IPS-18c (cell line): Measurements from ENCODE around the gene SYNPO.

Experiments
- H3K4me3 ChIP-seq: 2 replicates; pipeline ENCODE4 v1.7.0; 2013; ENCODE audit warnings: low read depth, mild to moderate bottlenecking, low read length, moderate library complexity; ENCODE audit not compliant: insufficient read depth
- H3K9me3 ChIP-seq: one replicate; pipeline ENCODE4 v1.6.1; 2013; ENCODE audit warnings: mild to moderate bottlenecking, low read length, moderate library complexity; ENCODE audit not compliant: control insufficient read depth, insufficient read depth

The SYNPO gene

DNA sequence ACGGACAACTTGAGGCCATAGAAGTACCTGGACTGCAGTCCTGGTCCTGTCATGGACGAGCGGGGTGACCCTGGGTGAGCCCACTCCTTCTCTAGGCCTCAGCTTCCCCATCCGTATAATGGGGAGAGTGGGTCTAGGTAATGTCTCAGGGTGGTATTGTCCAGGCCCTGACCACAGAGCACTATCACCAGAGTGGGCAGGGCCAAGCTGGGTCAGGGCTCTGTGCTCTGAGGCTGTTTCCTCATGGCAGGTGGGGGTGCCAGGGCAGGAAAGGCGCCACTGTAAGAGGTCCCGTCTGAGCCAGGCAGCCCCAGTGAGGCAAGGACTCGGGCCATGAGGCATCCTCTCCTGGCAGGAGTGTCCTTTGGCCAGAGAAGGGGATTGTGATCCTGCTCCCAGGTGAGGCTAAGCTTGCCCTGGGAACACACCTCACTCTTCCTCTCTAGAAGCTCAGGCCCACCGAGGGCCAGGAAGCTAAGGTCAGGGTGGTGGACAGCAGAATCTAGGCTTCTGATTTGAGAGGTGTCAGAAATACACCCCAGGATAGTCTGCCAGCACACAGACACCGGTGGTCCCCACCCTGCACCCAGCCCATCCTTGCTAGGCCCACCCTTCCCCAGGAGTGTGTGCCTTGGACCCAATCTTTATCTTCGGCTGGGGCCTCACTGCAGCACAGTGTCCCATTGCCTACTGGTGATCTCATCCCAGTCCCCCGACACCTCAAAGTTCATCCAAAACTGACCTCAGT is 19.1 kb downstream of the SYNPO start:
- H3K9me3 ChIP-seq: no peaks in the 10 kb centered on the region
- no peak overlapping the region for H3K4me3 ChIP-seq

DNA sequence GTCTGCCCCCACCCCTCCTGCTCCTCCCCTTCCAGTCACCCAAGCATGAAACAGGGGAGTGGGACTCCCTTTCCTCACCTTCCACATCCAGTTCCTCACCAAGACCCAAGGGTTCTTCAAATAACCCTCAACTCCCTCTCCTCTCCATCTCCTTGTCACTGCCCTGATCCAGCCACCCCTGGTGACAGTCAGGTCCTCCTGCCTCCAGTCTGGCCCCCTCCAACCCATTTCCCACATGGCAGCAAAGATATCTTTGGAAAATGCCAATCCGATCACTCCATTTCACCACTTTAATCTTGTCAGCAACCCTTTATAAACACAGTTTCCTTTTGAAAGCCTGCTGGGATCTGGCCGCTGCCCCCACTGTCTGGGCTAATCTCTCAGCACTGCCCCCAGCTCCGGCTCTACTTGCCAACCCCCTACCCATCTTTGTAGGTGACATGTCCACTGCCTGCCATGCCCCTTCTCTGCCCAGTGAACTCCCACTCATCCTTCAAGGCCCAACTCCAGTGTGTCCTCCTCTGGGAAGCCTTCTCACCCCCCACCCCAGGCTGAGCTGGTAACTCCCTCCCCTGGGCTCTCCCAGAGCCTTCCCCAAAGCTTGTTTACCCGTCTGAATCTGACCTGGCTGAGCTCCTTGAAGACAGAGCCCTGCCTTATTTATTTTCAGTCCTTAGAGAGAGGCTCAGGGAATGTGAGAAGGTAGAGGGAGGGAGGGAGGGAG is 19.8 kb downstream of the SYNPO start:
- no peaks in the 10 kb centered on the region for H3K9me3 ChIP-seq
- H3K4me3 ChIP-seq: no peak overlapping the region; the same call in 1 of the 2 replicates

- Histone ChIP-seq H3K9me3 (no peaks in the 10 kb centered on the region), H3K4me3 (no peak within 1 kb of the TSS; the same call in 1 of the 2 replicates)
Measured at GRCh38 chr5:150661086-150661485, 20.6 kb downstream of the SYNPO start, which contains the start of gene MYOZ3. Gene MYOZ3 (plus strand): TSS chr5:150661251. CDS start chr5:150662942, 1,691 bp downstream.

- no peaks in the 10 kb centered on the region for H3K9me3 ChIP-seq
- no peak overlapping the region for H3K4me3 ChIP-seq
Measured at GRCh38 chr5:150661821-150662596, 21.5 kb downstream of the SYNPO start.

DNA sequence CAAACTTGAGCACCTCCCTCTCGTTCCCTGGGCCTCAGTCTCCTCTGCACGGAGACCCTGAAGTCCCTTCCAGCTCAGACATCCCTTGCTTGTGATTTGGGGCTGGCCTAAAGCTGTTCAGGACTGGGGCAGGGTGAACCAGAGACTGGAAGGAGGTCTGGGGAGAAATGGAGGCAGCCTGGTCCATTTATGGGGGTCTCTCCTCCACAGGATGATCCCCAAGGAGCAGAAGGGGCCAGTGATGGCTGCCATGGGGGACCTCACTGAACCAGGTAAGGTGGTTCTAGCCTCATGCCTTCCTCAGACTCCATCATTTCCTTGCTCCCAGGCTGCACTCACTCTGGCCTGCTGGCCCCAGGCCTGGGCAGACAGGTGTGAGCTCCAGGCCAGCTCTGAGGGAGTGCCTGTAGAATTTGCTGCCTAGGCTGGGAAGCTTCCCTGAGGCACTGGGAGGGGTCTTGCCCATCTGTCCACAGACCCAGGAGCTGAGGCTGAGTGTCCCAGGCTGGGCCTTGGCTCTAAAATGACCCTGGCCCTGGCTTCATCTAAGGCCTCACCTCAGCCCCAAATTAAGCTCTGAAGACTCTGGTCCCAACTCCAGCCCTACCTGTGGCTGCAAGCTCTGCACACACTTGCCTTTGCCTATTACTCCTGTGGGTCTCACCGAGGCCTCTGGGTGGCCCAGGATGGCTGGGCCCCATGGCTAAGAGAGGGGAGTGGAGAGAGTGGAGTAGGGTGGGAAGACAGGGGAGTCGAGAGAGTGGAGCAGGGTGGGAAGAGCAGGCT is 22.5 kb downstream of the SYNPO start:
- H3K4me3 ChIP-seq: no peak overlapping the region
- H3K9me3 ChIP-seq: no peaks in the 10 kb centered on the region

- H3K4me3 ChIP-seq: no peak overlapping the region
- H3K9me3 ChIP-seq: no peaks in the 10 kb centered on the region
Measured at GRCh38 chr5:150663936-150664335, 23.5 kb downstream of the SYNPO start.

- Histone ChIP-seq H3K4me3 (no peak overlapping the region), H3K9me3 (no peaks in the 10 kb centered on the region)
Measured at GRCh38 chr5:150665044-150665443, 24.6 kb downstream of the SYNPO start.

DNA sequence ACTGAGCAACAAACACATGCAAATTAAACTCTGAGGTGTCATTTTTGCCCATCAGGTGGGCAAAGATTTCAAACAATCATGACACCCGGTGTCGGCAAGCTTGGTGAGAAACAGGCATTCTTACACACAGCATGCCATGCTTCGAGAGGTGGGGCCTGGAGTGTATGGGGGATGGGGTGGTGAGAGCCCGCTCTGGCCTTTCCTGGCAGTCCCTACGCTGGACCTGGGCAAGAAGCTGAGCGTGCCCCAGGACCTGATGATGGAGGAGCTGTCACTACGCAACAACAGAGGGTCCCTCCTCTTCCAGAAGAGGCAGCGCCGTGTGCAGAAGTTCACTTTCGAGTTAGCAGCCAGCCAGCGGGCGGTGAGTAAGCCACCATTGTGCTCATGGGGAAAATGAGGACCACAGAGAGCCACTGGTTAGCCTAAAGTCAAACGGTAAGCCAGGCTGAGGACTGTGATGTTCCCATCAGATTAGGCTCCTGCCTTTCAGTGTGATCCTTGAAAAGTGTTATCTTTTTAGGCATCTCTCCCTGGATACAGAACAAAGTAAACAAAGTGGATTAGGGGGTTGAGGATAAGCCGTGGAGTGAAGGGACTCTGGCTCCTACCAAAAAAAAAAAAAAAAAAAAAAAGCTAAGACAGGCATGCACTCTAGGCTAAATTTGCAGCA is 30.0 kb downstream of the SYNPO start:
- H3K9me3 ChIP-seq: no peaks in the 10 kb centered on the region
- H3K4me3 ChIP-seq: no peak overlapping the region; the same call in 1 of the 2 replicates

DNA sequence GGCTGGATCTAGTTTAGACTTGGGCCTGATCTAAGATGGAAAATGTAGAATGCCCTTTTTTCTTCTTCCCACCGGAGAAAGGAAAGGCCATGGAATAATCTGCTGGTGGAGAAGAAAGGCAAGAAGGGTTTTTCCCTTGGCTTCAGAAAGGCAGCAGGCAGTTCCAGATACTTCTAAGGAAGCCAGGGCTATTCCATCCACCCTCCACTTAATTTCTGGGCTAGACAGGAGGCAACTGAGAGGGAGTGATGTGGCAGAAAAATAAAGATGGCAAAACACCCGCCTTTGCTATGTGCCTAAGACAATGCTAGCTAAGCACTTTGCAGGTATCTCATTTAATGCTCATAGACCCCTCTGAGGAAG is 30.5 kb downstream of the SYNPO start:
- no peaks in the 10 kb centered on the region for H3K9me3 ChIP-seq
- H3K4me3 ChIP-seq: peak overlapping the region; percentile 90

GRCh38 chr5:150671509-150672236 is 31.2 kb downstream of the SYNPO start:
- Histone ChIP-seq H3K4me3 (peak overlapping the region; percentile 90), H3K9me3 (no peaks in the 10 kb centered on the region)

DNA sequence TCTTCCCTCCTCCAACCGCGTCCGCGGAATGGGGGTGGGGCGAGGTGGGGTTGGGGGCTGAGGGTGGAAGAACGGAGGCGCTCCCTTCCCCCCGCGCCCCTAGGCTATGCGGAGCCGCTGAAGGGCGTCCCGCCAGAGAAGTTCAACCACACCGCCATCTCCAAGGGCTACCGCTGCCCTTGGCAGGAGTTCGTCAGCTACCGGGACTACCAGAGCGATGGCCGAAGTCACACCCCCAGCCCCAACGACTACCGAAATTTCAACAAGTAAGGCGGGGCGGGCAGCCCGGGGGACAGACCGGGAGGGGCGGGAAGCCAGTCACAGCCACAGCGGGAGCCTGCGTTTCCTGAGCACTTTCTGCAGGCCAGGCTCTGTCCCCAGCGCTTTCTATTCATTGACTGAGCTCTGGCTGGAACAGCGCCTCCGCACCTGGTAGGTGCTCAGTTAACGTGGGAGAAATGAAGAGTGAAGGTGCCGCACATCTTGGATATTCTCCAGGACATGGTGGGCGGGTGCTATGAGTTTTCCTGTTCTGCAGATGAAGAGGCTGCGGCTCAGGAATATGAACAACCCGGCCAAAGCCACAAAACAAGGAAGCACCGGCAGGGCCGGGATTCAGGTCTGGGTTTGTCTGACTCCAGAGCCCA is 31.9 kb downstream of the SYNPO start:
- peak overlapping the region; percentile 90 for H3K4me3 ChIP-seq

GRCh38 chr5:150672884-150673275 is 32.4 kb downstream of the SYNPO start:
- H3K9me3 ChIP-seq: no peaks in the 10 kb centered on the region
- peak overlapping the region; percentile 90 for H3K4me3 ChIP-seq

More for the DNA sequence above, 31.9 kb downstream of the SYNPO start:
- H3K9me3 ChIP-seq: no peaks in the 10 kb centered on the region

GRCh38 chr5:150674341-150674821 is 33.9 kb downstream of the SYNPO start:
- Histone ChIP-seq H3K9me3 (no peaks in the 10 kb centered on the region), H3K4me3 (no peak overlapping the region)

- no peak overlapping the region for H3K4me3 ChIP-seq
Measured at GRCh38 chr5:150675069-150675468, 34.6 kb downstream of the SYNPO start.

GRCh38 chr5:150676578-150676977 is 36.1 kb downstream of the SYNPO start:
- Histone ChIP-seq H3K4me3 (no peak overlapping the region), H3K9me3 (no peaks in the 10 kb centered on the region)

More at GRCh38 chr5:150675069-150675468, 34.6 kb downstream of the SYNPO start:
- no peaks in the 10 kb centered on the region for H3K9me3 ChIP-seq
